Adrenal gland (tissue), 12 donors: ENCODE measurements around the gene ORM2. TPM values are rescaled to one million over a fixed set of nuclear protein-coding genes. Genes with fewer than 3 reads are reported as not detected.

ENCODE experiments used
- DNase-seq, 7 donors: peaks; one replicate each; pipeline ENCODE4 v3.0.0-alpha.2; 2019 to 2020
- H3K27ac ChIP-seq, 5 donors: fragments of 200-600 bp; sonication (generic) in 4 of 5; 1 replicate in 3 of 5; 2 replicates in 2 of 5; pipeline versions ENCODE4 v1.5.1 to v1.8.0; 2016 to 2020; ENCODE audit warnings: mild to moderate bottlenecking in 1 of 5
- H3K27me3 ChIP-seq: fragments of 200-600 bp; 2 replicates; pipeline ENCODE4 v1.8.0; 2021
- H3K36me3 ChIP-seq, 2 donors: fragments of 200-600 bp; replicated peaks in 1 of 2; 1 replicate in 1 of 2; 2 replicates in 1 of 2; pipeline versions ENCODE4 v1.5.1 to v1.8.0; 2018 to 2022
- H3K4me1 ChIP-seq, 2 donors: fragments of 200-600 bp; replicated peaks in 1 of 2; 1 replicate in 1 of 2; 2 replicates in 1 of 2; pipeline versions ENCODE4 v1.5.1 to v1.8.0; 2018 to 2021
- H3K4me3 ChIP-seq, 4 donors: fragments of 200-600 bp; sonication (generic) in 3 of 4; one replicate each; pipeline ENCODE4 v1.5.1; 2016 to 2018
- H3K9me3 ChIP-seq, 3 donors: fragments of 200-600 bp; sonication (generic) in 1 of 3; replicated peaks in 1 of 3; 1 replicate in 2 of 3; 2 replicates in 1 of 3; pipeline versions ENCODE4 v1.5.1 to v1.8.0; 2016 to 2021
- CTCF ChIP-seq, 6 experiments: fragments of 450-650 bp in 4 of 6; fragments of 200-600 bp in 2 of 6; sonication (generic) in 1 of 6; IDR thresholded peaks; 1 replicate in 5 of 6; 2 replicates in 1 of 6; pipeline versions ENCODE4 v1.5.1 to v1.8.0; 2016 to 2021; ENCODE audit warnings: antibody characterized with exemption in 6 of 6, mild to moderate bottlenecking in 2 of 6, moderate library complexity in 1 of 6
- POLR2A ChIP-seq, 2 donors: fragments of 450-650 bp; IDR thresholded peaks; one replicate each; pipeline ENCODE4 v1.6.1; 2017; ENCODE audit warnings: antibody characterized with exemption in 2 of 2, mild to moderate bottlenecking in 2 of 2, moderate library complexity in 1 of 2
- WGBS, 4 donors: extraction: QIAGEN DNeasy Blood & Tissue Kit in 2 of 4; methylation state at CpG; one replicate each; pipeline versions ENCODE4 v1.1.5 to v1.1.7; 2013 to 2017; 5-methylcytosine and 5-hydroxymethylcytosine counted together
- intact Hi-C, 2 donors: fragments of 100-400 bp; cut with DNase I; formaldehyde crosslinking; loops; one replicate each; pipeline versions ENCODE4 v1.14.1 to v1.15.0; 2022 to 2023
- polyA plus RNA-seq, 3 donors: library from polyadenylated mRNA; stranded (reverse); fragments of 200-250 nt in 2 of 3; fragments of 350-450 nt in 1 of 3; fragmentation: Illumina TruSeq in 1 of 3; extraction: RNeasy Lipid Tissue Mini Kit (QIAGEN cat#74804) in 1 of 3; gene quantifications; one replicate each; pipeline ENCODE4 v1.2.3, GENCODE V29; 2013 to 2014
- total RNA-seq, 9 donors: library from RNA; depleted of rRNA in 4 of 9; stranded (reverse); fragments of >200 nt in 4 of 9; fragments of 120-200 nt in 1 of 9; fragmentation: NEBNext Ultra II Directional in 1 of 9; extraction: Animal tissue kit (Norgen Biotek cat#: 25700) in 1 of 9; gene quantifications; one replicate each; pipeline versions ENCODE4 v1.1.0 to v1.2.4, GENCODE V29; 2013 to 2023
- donor health status: healthy with polysubstance abuse.
- donor health status: Bipolar disorder and iron deficiency.
- donor health status: DM: yes; HTN: yes; CAD: no.
- donor health status: DM: no; HTN: no; CAD: no.
- donor health status: DM: no; HTN: no; CAD: no.
- donor health status: DM: yes; HTN: yes; CAD: no.

Gene ORM2
- total and polyA plus RNA-seq, 12 donors = 0.60 to 16.2 (median 1.8) TPM; not detected in 3

GRCh38 chr9:114296338-114296737 is 33.3 kb upstream of the ORM2 start:
- intact Hi-C loops = no loop called here
- Histone ChIP-seq H3K27ac (no peak overlapping the region), H3K9me3 (peaks cover 0 to 5% (median 0%) of the 10 kb centered on the region in 3 donors), H3K4me1 (no peaks in the 10 kb centered on the region), H3K36me3 (peaks cover 0 to 19% of the 10 kb centered on the region in 2 donors), H3K4me3 (no peak overlapping the region), H3K27me3 (no peaks in the 10 kb centered on the region)
- TF ChIP-seq POLR2A (IDR thresholded peaks at IDR 0.05) (no peak), CTCF (IDR thresholded peaks at IDR 0.05) (no peak)
- WGBS, 4 donors = 96 to 100% (median 98%) methylated on average over 1 of the region's 1 CpG
- no peak for DNase-seq

DNA sequence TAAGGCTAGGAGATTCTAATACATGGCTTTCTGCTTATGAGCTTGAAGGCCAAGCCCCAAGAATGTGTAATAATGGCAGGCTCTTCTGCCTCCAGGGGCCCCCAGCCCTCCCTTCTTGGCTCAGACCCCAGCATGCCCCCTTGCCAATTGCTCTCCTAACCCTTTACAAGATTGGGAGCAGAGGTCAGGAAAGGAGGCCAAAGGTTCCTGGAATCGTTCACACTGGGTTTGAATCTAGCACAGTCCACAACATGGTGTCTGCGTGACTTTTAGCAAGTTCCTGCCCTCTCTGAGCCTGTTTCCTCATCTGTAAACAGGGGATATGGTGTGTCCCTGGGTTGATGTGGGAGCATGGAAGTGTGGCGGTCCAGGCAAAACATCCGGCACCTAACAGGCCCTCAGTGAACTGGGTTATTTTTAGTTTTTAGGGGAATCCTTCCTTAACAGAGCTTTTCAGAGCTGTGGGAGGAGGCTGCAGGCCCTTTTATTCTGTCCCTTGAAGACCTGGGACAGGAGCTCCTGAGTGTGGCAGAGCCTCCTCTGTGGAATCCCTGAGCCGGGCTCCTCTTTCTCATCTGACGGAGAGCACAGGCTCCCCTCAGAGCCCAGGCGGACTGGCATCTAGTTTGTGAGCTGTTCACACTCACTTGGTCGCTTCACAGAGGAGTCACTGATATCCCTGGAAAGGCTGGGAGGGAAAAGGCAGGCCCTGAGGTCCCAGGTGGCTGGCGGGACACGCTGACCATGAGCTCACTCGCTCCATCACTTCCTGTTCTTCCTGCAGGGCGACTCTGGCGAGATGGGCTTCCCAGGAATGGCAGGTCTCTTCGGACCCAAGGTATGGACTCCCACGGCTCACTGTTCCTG is 30.1 kb upstream of the ORM2 start:
- 87 to 91% (median 88%) methylated on average over 12 to 15 of the region's 15 CpGs for WGBS, 4 donors

DNA sequence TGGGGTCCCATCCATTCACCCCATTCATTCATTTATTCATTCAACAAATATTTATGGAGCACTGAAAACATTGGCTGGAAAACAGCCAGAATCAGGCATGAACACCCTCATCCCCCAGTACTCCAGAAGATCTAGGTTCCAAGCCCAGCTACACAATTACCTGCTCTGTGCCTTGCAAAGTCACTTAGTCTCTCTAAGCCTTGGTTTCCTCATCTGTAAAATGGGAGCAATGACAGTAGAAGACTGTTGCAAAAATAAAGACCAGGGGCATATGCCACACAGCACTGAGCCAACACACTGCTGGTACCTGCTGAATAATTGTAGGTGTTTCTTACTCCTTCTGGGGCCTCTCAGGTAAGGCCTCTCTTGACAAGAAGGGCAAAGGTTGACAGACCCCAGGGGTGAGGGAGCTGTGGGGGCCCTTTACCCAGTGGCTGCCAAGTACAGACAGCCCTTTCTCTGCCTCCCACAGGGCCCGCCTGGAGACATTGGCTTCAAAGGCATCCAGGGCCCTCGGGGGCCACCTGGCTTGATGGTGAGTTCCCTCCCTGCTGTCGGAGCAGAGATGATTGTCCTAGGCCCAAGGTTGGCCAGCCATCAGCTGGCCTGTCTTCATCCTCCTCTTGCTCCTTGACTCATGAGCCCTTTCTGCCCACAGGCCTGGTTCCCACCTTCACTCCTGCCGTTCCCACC is 29.4 kb upstream of the ORM2 start:
- Histone ChIP-seq H3K9me3 (no peaks in the 10 kb centered on the region), H3K27me3 (no peaks in the 10 kb centered on the region), H3K4me3 (no peak overlapping the region), H3K27ac (no peak overlapping the region), H3K4me1 (no peaks in the 10 kb centered on the region), H3K36me3 (peaks cover 0 to 15% of the 10 kb centered on the region in 2 donors)
- WGBS, 4 donors = 75 to 97% (median 94%) methylated on average over 2 to 4 of the region's 4 CpGs
- TF ChIP-seq CTCF (IDR thresholded peaks at IDR 0.05) (no peak), POLR2A (IDR thresholded peaks at IDR 0.05) (no peak)
- intact Hi-C loops = no loop called here
- peak in 3 of 7 donors; percentile 7 to 14 (median 13) for DNase-seq

More for the DNA sequence above, 30.1 kb upstream of the ORM2 start:
- TF ChIP-seq POLR2A (IDR thresholded peaks at IDR 0.05) (no peak), CTCF (IDR thresholded peaks at IDR 0.05) (no peak)
- peaks cover 0 to 19% of the 10 kb centered on the region in 2 donors for H3K36me3 ChIP-seq
- no peak overlapping the region for H3K4me3 ChIP-seq
- peak in 5 of 7 donors; percentile 9 to 41 (median 10) for DNase-seq
- intact Hi-C loops = no loop called here
- H3K27me3 ChIP-seq = no peaks in the 10 kb centered on the region
- H3K9me3 ChIP-seq = peaks cover 0 to 5% (median 0%) of the 10 kb centered on the region in 3 donors
- H3K27ac ChIP-seq = no peak overlapping the region
- no peaks in the 10 kb centered on the region for H3K4me1 ChIP-seq
